ENCODE data around the gene KRT1.
"Not testable (repeated sequence)": the region's sequence is repeated elsewhere in the genome, so short reads cannot be mapped to it uniquely, and the experiment has no call there.

GRCh38 chr12:52669941-52670340 is 10.3 kb downstream of the KRT1 start:
- TF ChIP-seq POLR2A, CTCF (IDR thresholded peaks at IDR 0.05): not testable (repeated sequence)
